Ishikawa (cell line): ENCODE measurements around the gene CHRNA5.

Experiments used
- CEBPB ChIP-seq: IDR thresholded peaks from 2 replicates; pipeline ENCODE4 v1.6.1; 2012
- CREB1 ChIP-seq: IDR thresholded peaks from 2 replicates; pipeline ENCODE4 v1.6.1; 2012; ENCODE audit warnings: low read depth
- EGR1 ChIP-seq: IDR thresholded peaks from 2 replicates; pipeline ENCODE4 v1.6.1; 2012
- EP300 ChIP-seq: IDR thresholded peaks from 2 replicates; pipeline ENCODE4 v1.6.1; 2012; ENCODE audit warnings: borderline replicate concordance
- FOXM1 ChIP-seq: IDR thresholded peaks from 2 replicates; pipeline ENCODE4 v1.6.1; 2012; ENCODE audit warnings: low read depth, borderline replicate concordance
- NFIC ChIP-seq: IDR thresholded peaks from 2 replicates; pipeline ENCODE4 v1.6.1; 2012
- RAD21 ChIP-seq: IDR thresholded peaks from 2 replicates; pipeline ENCODE4 v1.6.1; 2012; ENCODE audit warnings: low read depth
- TAF1 ChIP-seq: IDR thresholded peaks from 2 replicates; pipeline ENCODE4 v1.6.1; 2012; ENCODE audit warnings: low read depth, mild to moderate bottlenecking
- TCF12 ChIP-seq: IDR thresholded peaks from 2 replicates; pipeline ENCODE4 v1.6.1; 2012; ENCODE audit warnings: low read depth
- TEAD4 ChIP-seq: IDR thresholded peaks from 2 replicates; pipeline ENCODE4 v1.6.1; 2012
- YY1 ChIP-seq: IDR thresholded peaks from 2 replicates; pipeline ENCODE4 v1.6.1; 2012; ENCODE audit warnings: low read depth
- ZBTB7A ChIP-seq: IDR thresholded peaks from 2 replicates; pipeline ENCODE4 v1.6.1; 2012; ENCODE audit warnings: low read depth
- TF ChIP-seq, protein P1 (sequence below): IDR thresholded peaks from 2 replicates; pipeline ENCODE4 v1.6.1; 2012
- TF ChIP-seq, protein P2 (sequence below): IDR thresholded peaks from 2 replicates; pipeline ENCODE4 v1.6.1; 2012; ENCODE audit warnings: low read depth, mild to moderate bottlenecking
- TF ChIP-seq, protein P3 (sequence below): IDR thresholded peaks from 2 replicates; pipeline ENCODE4 v1.6.1; 2012

CHRNA5 gene

DNA sequence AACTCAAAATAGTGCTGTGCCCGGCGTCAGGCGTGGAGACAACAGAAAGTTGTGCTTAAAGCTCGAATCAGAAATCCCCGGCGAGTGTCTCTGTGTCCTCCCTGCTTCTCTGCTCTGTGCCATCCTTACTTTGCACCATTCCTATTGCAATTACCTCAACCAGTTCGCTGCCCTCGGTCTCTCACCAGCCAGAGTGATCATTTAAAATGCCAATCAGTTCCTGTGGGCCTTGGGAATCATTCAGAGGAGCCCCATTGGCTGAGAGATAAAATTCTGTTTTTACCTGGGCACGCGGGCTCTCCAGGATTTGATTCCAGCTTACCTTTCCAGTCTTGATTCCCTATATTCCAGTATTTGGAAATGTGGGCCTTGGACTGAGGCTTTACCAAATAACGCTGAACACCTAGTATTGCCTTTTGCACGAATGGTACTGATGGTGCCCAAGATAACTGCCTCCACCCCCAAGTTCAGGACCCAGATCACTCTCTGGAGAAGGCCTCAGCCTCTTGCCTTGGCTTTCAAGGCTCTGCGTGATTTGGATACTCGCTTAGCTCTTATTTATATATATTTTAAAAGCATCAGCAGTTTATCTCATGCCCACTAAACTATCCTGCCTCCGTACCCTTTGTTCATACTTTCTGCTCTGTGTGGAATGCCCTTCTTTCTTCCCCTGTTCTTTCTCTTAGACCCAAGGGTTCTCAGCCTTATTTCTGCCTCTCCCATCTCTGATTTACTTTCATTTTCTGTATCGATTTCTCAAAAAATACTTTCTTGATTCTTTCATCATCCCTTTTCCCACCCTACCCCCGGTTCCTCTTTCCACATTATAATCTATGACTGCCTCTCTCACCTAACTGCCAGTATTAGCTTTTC lies 24.2 kb upstream of the CHRNA5 start:
- TF ChIP-seq TCF12, result no peak
- TF ChIP-seq ZBTB7A, result no peak
- TF ChIP-seq TEAD4, result no peak
- TF ChIP-seq CREB1, result no peak
- TF ChIP-seq CEBPB, result no peak
- no peak for TF ChIP-seq EP300
- TF ChIP-seq, protein P1, sequence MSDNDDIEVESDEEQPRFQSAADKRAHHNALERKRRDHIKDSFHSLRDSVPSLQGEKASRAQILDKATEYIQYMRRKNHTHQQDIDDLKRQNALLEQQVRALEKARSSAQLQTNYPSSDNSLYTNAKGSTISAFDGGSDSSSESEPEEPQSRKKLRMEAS, result no peak
- no peak for TF ChIP-seq RAD21
- no peak for TF ChIP-seq FOXM1
- no peak for TF ChIP-seq TAF1
- TF ChIP-seq, protein P2, sequence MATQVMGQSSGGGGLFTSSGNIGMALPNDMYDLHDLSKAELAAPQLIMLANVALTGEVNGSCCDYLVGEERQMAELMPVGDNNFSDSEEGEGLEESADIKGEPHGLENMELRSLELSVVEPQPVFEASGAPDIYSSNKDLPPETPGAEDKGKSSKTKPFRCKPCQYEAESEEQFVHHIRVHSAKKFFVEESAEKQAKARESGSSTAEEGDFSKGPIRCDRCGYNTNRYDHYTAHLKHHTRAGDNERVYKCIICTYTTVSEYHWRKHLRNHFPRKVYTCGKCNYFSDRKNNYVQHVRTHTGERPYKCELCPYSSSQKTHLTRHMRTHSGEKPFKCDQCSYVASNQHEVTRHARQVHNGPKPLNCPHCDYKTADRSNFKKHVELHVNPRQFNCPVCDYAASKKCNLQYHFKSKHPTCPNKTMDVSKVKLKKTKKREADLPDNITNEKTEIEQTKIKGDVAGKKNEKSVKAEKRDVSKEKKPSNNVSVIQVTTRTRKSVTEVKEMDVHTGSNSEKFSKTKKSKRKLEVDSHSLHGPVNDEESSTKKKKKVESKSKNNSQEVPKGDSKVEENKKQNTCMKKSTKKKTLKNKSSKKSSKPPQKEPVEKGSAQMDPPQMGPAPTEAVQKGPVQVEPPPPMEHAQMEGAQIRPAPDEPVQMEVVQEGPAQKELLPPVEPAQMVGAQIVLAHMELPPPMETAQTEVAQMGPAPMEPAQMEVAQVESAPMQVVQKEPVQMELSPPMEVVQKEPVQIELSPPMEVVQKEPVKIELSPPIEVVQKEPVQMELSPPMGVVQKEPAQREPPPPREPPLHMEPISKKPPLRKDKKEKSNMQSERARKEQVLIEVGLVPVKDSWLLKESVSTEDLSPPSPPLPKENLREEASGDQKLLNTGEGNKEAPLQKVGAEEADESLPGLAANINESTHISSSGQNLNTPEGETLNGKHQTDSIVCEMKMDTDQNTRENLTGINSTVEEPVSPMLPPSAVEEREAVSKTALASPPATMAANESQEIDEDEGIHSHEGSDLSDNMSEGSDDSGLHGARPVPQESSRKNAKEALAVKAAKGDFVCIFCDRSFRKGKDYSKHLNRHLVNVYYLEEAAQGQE, result no peak
- TF ChIP-seq, protein P3, sequence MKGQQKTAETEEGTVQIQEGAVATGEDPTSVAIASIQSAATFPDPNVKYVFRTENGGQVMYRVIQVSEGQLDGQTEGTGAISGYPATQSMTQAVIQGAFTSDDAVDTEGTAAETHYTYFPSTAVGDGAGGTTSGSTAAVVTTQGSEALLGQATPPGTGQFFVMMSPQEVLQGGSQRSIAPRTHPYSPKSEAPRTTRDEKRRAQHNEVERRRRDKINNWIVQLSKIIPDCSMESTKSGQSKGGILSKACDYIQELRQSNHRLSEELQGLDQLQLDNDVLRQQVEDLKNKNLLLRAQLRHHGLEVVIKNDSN, result no peak
- TF ChIP-seq EGR1, result no peak
- no peak for TF ChIP-seq NFIC
- TF ChIP-seq YY1, result no peak

DNA sequence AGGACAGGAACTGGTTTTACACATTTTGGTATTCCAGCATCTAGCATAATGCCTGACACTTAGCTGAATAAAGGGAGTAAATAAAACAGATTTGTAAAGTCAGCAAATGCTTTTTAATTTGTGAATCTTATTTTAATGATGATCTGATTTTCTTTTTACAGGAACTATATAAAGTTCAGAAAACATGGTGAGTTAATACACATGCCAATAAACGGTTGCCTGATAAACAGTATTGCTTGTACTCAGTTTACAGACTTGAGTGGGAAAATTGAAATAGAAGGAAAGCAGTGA lies 23.6 kb upstream of the CHRNA5 start:
- TF ChIP-seq, protein P2, result no peak
- TF ChIP-seq FOXM1, result no peak
- TF ChIP-seq EGR1, result no peak
- TF ChIP-seq, protein P1, result no peak
- no peak for TF ChIP-seq TEAD4
- no peak for TF ChIP-seq RAD21
- TF ChIP-seq EP300, result no peak

DNA sequence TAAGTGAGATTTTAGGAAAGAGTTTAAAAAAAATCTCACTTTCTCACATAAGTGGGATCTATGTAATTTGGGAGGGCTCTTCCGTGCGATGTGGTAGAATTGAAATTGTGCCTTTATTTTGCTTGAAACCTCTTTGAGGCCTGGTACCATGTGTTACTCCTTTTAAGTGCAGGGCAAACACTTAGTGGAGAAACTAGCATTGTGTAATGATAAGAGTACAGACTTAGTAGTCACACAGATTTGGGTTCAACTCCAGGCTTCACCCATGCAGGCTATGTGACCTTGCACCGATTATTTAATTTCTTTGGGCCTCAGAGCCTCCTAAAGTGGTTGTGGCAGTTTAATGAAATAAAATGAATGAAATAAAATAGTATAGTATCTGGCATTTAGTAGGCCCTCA lies 22.7 kb upstream of the CHRNA5 start:
- TF ChIP-seq EP300 (no peak), TCF12 (no peak), ZBTB7A (no peak), CEBPB (no peak), NFIC (no peak), CREB1 (no peak), TEAD4 (no peak), EGR1 (no peak), YY1 (no peak), FOXM1 (no peak), TAF1 (no peak), RAD21 (no peak)
- TF ChIP-seq, protein P2, result no peak
- TF ChIP-seq, protein P3, result no peak

DNA sequence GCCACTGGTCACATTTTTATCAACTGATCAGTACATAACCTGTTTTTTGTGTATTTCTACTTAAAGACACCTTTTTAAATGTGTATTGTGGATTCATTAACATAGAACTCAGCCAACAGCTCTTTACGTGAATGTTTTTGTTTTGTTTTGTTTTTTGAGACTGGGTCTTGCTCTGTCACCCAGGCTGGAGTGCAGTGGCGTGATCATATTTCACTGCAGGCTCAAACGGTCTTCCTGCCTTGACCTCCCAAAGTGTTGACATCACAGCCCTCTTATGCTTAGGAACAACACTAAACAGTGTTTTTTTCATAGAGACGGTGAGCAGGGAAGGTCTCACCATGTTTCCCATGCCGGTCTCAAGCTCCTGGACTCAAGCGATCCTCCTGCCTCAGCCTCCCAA lies 15.1 kb upstream of the CHRNA5 start:
- TF ChIP-seq NFIC (no peak), TCF12 (no peak), YY1 (no peak), FOXM1 (no peak), TAF1 (no peak)
- TF ChIP-seq, protein P3, result no peak
